H1 (cell line): ENCODE measurements around the gene MLN. TPM values are rescaled to one million over a fixed set of nuclear protein-coding genes. Genes with fewer than 3 reads are reported as not detected.
A peak's percentile ranks its signal among the peaks of the same experiment; 100 is the strongest.

ENCODE experiments used
- CTCF ChIA-PET: fragments of 300-600 bp; sonication (Branson Sonifier 250); formaldehyde crosslinking; loops from one replicate; lab custom pipeline; 2021; ENCODE audit not compliant: partially characterized antibody; lab: Charles Lee
- POLR2A ChIA-PET: fragments of 300-600 bp; sonication (Branson Sonifier 250); formaldehyde crosslinking; loops from one replicate; lab custom pipeline; 2021; ENCODE audit warnings: inconsistent platforms; ENCODE audit not compliant: partially characterized antibody; lab: Charles Lee
- DNase-seq, 2 experiments: peaks; one replicate each; pipeline versions ENCODE4 v3.0.0 to v3.0.0-alpha.2; 2010 to 2022; ENCODE audit warnings: low spot score in 2 of 2, low read depth in 1 of 2, mixed read lengths in 1 of 2
- FAIRE-seq: peaks from 2 replicates; lab custom pipeline; 2011; peaks lifted over from hg19 to GRCh38; lab: Jason Lieb, UNC
- H2AFZ ChIP-seq: 2 replicates; pipeline ENCODE4 v1.8.1; 2012; ENCODE audit warnings: low read length, inconsistent platforms
- H2AK5ac ChIP-seq: 2 replicates; pipeline ENCODE4 v1.6.1; 2013; ENCODE audit warnings: low read depth, low read length
- H2BK120ac ChIP-seq: replicated peaks from 2 replicates; pipeline ENCODE3; 2013; ENCODE audit warnings: low read depth, low read length, inconsistent platforms
- H2BK12ac ChIP-seq: 2 replicates; pipeline ENCODE4 v1.6.1; 2013; ENCODE audit warnings: low read depth, low read length
- H2BK15ac ChIP-seq: 2 replicates; pipeline ENCODE4 v1.6.1; 2013; ENCODE audit warnings: low read length
- H2BK20ac ChIP-seq: 2 replicates; pipeline ENCODE4 v1.6.1; 2013; ENCODE audit warnings: low read length
- H2BK5ac ChIP-seq: 2 replicates; pipeline ENCODE4 v1.6.1; 2013; ENCODE audit warnings: low read depth, low read length
- H3K14ac ChIP-seq: 2 replicates; pipeline ENCODE4 v1.6.1; 2013; ENCODE audit warnings: inconsistent platforms; ENCODE audit not compliant: insufficient read length
- H3K18ac ChIP-seq: 2 replicates; pipeline ENCODE4 v1.6.1; 2013; ENCODE audit warnings: low read length; ENCODE audit errors: extremely low read depth
- H3K23ac ChIP-seq: 2 replicates; pipeline ENCODE4 v1.6.1; 2013; ENCODE audit warnings: inconsistent platforms; ENCODE audit not compliant: insufficient read length
- H3K23me2 ChIP-seq: 2 replicates; pipeline ENCODE4 v1.6.1; 2013; ENCODE audit warnings: low read depth, low read length
- H3K27ac ChIP-seq: 2 replicates; pipeline ENCODE4 v1.6.1; 2011; ENCODE audit warnings: low read depth, low read length, inconsistent platforms
- H3K27me3 ChIP-seq, 4 experiments: replicated peaks in 1 of 4; 1 replicate in 1 of 4; 2 replicates in 3 of 4; pipeline versions ENCODE4 v1.6.1 to v1.8.1; 2011 to 2013; ENCODE audit warnings: low read length in 3 of 4, mild to moderate bottlenecking in 3 of 4, inconsistent platforms in 2 of 4, mixed read lengths in 2 of 4, moderate library complexity in 1 of 4; ENCODE audit not compliant: control insufficient read depth in 3 of 4, insufficient read depth in 3 of 4; ENCODE audit errors: extremely low read depth in 1 of 4
- H3K36me3 ChIP-seq, 4 experiments: 2 replicates each; pipeline versions ENCODE4 v1.6.1 to v1.8.1; 2011 to 2013; ENCODE audit warnings: mild to moderate bottlenecking in 4 of 4, low read length in 3 of 4, moderate library complexity in 2 of 4, control low read depth in 1 of 4, inconsistent platforms in 1 of 4; ENCODE audit not compliant: insufficient read depth in 4 of 4, control insufficient read depth in 2 of 4
- H3K4ac ChIP-seq: replicated peaks from 2 replicates; pipeline ENCODE3; 2013; ENCODE audit warnings: low read length, low read depth, mixed read lengths, inconsistent platforms; ENCODE audit not compliant: insufficient read length
- H3K4me1 ChIP-seq, 4 experiments: replicated peaks in 1 of 4; 1 replicate in 1 of 4; 2 replicates in 3 of 4; pipeline versions ENCODE4 v1.6.1 to v1.8.1; 2011 to 2013; ENCODE audit warnings: low read length in 3 of 4, inconsistent platforms in 2 of 4, mixed read lengths in 1 of 4; ENCODE audit not compliant: insufficient read depth in 4 of 4, control insufficient read depth in 3 of 4
- H3K4me2 ChIP-seq, 2 experiments: 2 replicates each; pipeline versions ENCODE4 v1.6.1 to v1.8.1; 2011 to 2013; ENCODE audit warnings: low read depth in 2 of 2, low read length in 2 of 2, control low read depth in 1 of 2, inconsistent platforms in 1 of 2, mild to moderate bottlenecking in 1 of 2; ENCODE audit not compliant: insufficient read depth in 1 of 2
- H3K4me3 ChIP-seq, 4 experiments: fragments of 200-600, 300-600 bp in 1 of 4; sonication (generic), shearing (Covaris generic), sonication (Bioruptor Twin) in 1 of 4; 2 replicates each; pipeline versions ENCODE4 v1.5.1 to v1.8.1; 2011 to 2016; ENCODE audit warnings: low read length in 4 of 4, low read depth in 3 of 4, control low read depth in 2 of 4, inconsistent platforms in 2 of 4, mild to moderate bottlenecking in 2 of 4, mixed read lengths in 1 of 4, moderate library complexity in 1 of 4; ENCODE audit not compliant: insufficient read depth in 2 of 4; ENCODE audit errors: extremely low read depth in 1 of 4
- H3K56ac ChIP-seq: replicated peaks from 2 replicates; pipeline ENCODE3; 2013; ENCODE audit warnings: low read depth, mild to moderate bottlenecking, mixed read lengths, low read length, inconsistent platforms; ENCODE audit not compliant: insufficient read length
- H3K79me1 ChIP-seq: 2 replicates; pipeline ENCODE4 v1.6.1; 2013; ENCODE audit warnings: low read depth, low read length, control low read depth
- H3K79me2 ChIP-seq, 2 experiments: 2 replicates each; pipeline versions ENCODE4 v1.6.1 to v1.8.1; 2012 to 2013; ENCODE audit warnings: low read length in 2 of 2, mild to moderate bottlenecking in 2 of 2, inconsistent platforms in 1 of 2; ENCODE audit not compliant: insufficient read depth in 2 of 2, control insufficient read depth in 1 of 2
- H3K9ac ChIP-seq, 4 experiments: replicated peaks in 1 of 4; 1 replicate in 1 of 4; 2 replicates in 3 of 4; pipeline versions ENCODE4 v1.6.1 to v1.8.1; 2011 to 2013; ENCODE audit warnings: low read depth in 3 of 4, low read length in 3 of 4, control low read depth in 2 of 4, mild to moderate bottlenecking in 2 of 4, moderate library complexity in 2 of 4, inconsistent platforms in 1 of 4; ENCODE audit errors: extremely low read depth in 1 of 4
- H3K9me3 ChIP-seq, 2 experiments: 2 replicates each; pipeline versions ENCODE4 v1.6.1 to v1.8.1; 2012 to 2013; ENCODE audit warnings: mild to moderate bottlenecking in 2 of 2, moderate library complexity in 2 of 2, control low read depth in 1 of 2, inconsistent platforms in 1 of 2, low read depth in 1 of 2, low read length in 1 of 2, mixed read lengths in 1 of 2; ENCODE audit not compliant: insufficient read depth in 2 of 2
- H4K20me1 ChIP-seq, 2 experiments: replicated peaks in 1 of 2; 2 replicates each; pipeline versions ENCODE3 to v1.8.1; 2011 to 2013; ENCODE audit warnings: inconsistent platforms in 2 of 2, low read length in 2 of 2, mild to moderate bottlenecking in 1 of 2; ENCODE audit not compliant: insufficient read depth in 2 of 2, control insufficient read depth in 1 of 2
- H4K5ac ChIP-seq: 2 replicates; pipeline ENCODE4 v1.6.1; 2013; ENCODE audit warnings: low read length, low read depth, mixed read lengths, inconsistent platforms; ENCODE audit not compliant: insufficient read length
- H4K8ac ChIP-seq: 2 replicates; pipeline ENCODE4 v1.8.0; 2013; ENCODE audit warnings: mild to moderate bottlenecking, moderate library complexity, low read length, inconsistent platforms; ENCODE audit not compliant: insufficient read depth; ENCODE audit errors: extremely low read depth
- H4K91ac ChIP-seq: replicated peaks from 2 replicates; pipeline ENCODE3; 2013; ENCODE audit warnings: low read length, mixed read lengths, inconsistent platforms; ENCODE audit not compliant: insufficient read length
- WGBS, 2 experiments: shearing (Covaris generic) in 1 of 2; methylation state at CpG; one replicate each; pipeline versions ENCODE4 v1.1.6 to v1.1.7; 2013 to 2015; ENCODE audit warnings: low lambda C conversion rate in 2 of 2, mixed read lengths in 2 of 2, inconsistent platforms in 1 of 2, low coverage in 1 of 2, missing lambda C conversion rate in 1 of 2; ENCODE audit not compliant: insufficient replicate concordance in 2 of 2, insufficient coverage in 1 of 2, insufficient read length in 1 of 2; ENCODE audit errors: extremely low coverage in 1 of 2, missing lambda C conversion rate in 1 of 2; 5-methylcytosine and 5-hydroxymethylcytosine counted together
- polyA plus RNA-seq, 7 experiments: library from polyadenylated mRNA; depleted of rRNA in 3 of 7; stranded (reverse) in 5 of 7; unstranded in 2 of 7; fragments of >200 nt in 5 of 7; fragments of 200-250 nt in 2 of 7; gene quantifications; 1 replicate in 5 of 7; 2 replicates in 1 of 7; 4 replicates in 1 of 7; pipeline versions ENCODE4 v1.2.1 to v1.2.3, GENCODE V29; 2011 to 2013; ENCODE audit warnings: missing spikeins in 2 of 7, mixed read lengths in 2 of 7
- total RNA-seq: library from RNA; stranded (reverse); fragmentation: NEBNext Ultra II Directional; extraction: Animal tissue kit (Norgen Biotek cat#: 25700); gene quantifications from 2 replicates; pipeline ENCODE4 v1.2.1, GENCODE V29; 2021

MLN gene
- total and polyA plus RNA-seq, 2 of the 8 experiments (the other 6 are each of a cell fraction or from before 2014, with no cell fraction given): not detected

DNA sequence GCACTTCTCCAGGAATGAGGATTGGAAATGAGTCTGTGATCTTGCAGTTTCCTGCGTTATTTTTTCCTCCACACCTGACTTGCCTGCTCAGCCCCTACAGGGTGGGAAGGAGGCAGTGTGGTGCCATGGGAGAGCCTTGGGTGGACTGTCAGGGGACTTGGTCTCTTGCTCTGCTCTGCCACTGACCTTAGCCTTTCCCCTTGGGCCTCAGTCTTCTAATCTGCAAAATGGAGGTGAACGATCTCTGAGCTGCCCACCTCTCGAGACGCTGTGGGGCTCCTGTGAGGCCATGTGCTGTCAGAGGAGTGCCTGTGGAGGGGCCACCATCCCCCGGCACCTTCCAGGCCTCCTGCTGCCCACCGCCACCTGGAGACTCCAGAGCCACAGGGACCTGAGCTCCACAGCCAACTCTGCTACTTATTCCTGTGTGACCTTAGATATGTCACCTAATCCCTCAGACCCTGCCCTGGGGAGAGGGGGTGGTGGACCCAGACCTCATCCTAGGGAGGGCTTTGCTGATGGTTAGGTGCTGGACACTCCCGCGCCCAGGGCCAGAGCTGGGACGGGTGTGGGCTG is 45.8 kb upstream of the MLN start:
- H2AFZ ChIP-seq: no peak overlapping the region
- no peak overlapping the region for H3K4ac ChIP-seq
- no peak overlapping the region for H2BK12ac ChIP-seq
- no peak for FAIRE-seq
- no peak overlapping the region for H3K23ac ChIP-seq
- H4K8ac ChIP-seq: no peak overlapping the region
- no peak overlapping the region for H4K5ac ChIP-seq
- H3K27ac ChIP-seq: no peak overlapping the region
- H3K79me2 ChIP-seq: no peaks in the 10 kb centered on the region
- no peaks in the 10 kb centered on the region for H4K20me1 ChIP-seq
- H3K79me1 ChIP-seq: no peaks in the 10 kb centered on the region
- H2BK5ac ChIP-seq: no peak overlapping the region
- H3K23me2 ChIP-seq: no peaks in the 10 kb centered on the region
- no peak for DNase-seq
- H3K4me3 ChIP-seq: no peak overlapping the region
- H3K9me3 ChIP-seq: no peaks in the 10 kb centered on the region
- no peak overlapping the region for H3K14ac ChIP-seq
- POLR2A ChIA-PET: no interaction called here
- peak overlapping the region; percentile 88; the same call in 1 of the 2 replicates for H2BK15ac ChIP-seq
- no peak overlapping the region for H3K18ac ChIP-seq
- no peaks in the 10 kb centered on the region for H3K27me3 ChIP-seq
- 98% methylated on average over 9 of the region's 9 CpGs; no CpG with 5 or more reads in 1 of the 2 experiments for WGBS, 2 experiments
- H2BK20ac ChIP-seq: 0 out of 2 replicates have a peak overlapping the region, but pooled peaks have one; percentile 48
- no peak overlapping the region for H3K9ac ChIP-seq
- no peak overlapping the region for H3K56ac ChIP-seq
- CTCF ChIA-PET: interaction anchor here (1.1 to 11.6 kb wide), 19 partner anchors 11 to 214 kb away, joined by 3 to 87 read pairs (median 5); no protein-coding TSS in a partner anchor
- peaks cover 0 to 5% (median 2%) of the 10 kb centered on the region in 4 experiments; a peak in 4 of 7 replicates for H3K4me1 ChIP-seq
- no peak overlapping the region for H4K91ac ChIP-seq
- H2AK5ac ChIP-seq: no peak overlapping the region
- H3K36me3 ChIP-seq: no peaks in the 10 kb centered on the region
- H3K4me2 ChIP-seq: no peak overlapping the region
- H2BK120ac ChIP-seq: no peak overlapping the region
